NCI-H2196 treated with DMSO at 0.1 percent for 48 hours (cell line): ENCODE measurements around the gene SAMD7.

ENCODE experiments used
- DNase-seq: peaks from one replicate; lab custom pipeline; 2025; ENCODE audit not compliant: unreplicated experiment; lab: John Stamatoyannopoulos, UW

SAMD7 gene

DNA sequence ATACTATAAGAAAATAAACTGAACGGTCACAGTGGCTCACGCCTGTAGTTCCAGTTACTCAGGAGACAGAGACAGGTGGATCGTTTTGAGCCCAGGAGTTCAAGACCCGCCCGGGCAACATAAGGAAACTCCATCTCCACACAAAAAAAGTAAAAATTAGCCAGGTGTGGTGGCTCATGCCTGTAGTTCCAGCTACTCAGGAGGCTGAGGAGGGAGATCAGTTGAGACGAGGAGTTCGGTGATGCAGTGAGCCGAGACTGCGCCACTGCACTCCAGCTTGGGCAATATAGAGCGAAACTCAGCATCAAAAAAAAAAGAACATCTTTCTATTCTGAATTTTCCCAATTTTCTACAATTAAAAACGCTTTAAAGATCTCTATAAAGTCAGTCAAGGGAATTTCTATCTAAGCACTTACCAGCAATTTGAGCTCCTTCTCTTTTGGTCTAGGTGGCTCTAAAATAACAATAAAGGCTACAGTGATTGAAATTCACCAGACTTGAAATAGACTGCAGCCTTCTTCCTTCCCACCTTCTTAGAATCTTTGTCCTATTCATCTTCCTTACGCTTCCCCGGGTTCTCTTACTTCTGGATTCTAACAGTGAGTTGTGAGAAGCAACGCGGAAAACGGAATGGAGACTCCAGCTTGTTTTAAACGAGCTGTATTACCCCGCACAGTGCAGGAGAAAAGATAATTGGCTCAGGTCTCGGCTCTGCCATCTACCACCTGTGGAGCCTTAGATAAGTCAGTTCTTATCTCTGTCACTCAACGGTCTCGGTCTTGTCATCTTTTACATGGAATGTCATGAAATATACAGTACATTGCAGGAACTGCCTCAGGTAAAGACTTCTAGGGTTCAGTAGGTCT is 54.4 kb downstream of the SAMD7 start:
- DNase-seq: peak; percentile 47

DNA sequence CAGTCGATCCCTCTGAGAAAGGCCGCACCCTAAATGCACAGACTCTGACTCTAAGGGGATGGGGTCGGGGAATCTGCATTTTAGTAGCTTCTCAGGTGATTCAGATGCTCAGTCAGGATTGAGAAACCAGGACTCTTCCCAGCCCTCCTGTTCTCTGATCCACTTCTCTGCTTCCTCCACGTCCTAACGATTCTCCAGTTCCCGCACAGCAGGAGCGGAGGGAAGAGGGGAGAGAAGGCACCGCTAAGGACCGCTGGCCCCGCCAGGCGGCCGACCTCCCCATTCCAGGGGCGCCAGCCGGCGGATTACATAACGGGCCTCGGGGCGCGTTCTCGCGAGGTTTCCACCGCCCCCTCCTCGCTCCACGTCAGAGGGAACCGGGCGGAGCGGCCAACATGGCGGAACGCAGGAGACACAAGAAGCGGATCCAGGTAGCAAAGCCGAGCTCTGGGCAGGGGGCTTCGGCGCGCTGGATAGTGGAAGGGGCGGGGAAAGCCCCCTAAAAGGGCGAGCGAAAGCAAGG is 55.1 kb downstream of the SAMD7 start, which contains the start of gene SEC62:
TSS of gene SEC62 (plus strand) at position 380 of the 523 bp plus-strand sequence. CDS start at position 396, 16 bp downstream.
- peak; percentile 84 for DNase-seq

DNA sequence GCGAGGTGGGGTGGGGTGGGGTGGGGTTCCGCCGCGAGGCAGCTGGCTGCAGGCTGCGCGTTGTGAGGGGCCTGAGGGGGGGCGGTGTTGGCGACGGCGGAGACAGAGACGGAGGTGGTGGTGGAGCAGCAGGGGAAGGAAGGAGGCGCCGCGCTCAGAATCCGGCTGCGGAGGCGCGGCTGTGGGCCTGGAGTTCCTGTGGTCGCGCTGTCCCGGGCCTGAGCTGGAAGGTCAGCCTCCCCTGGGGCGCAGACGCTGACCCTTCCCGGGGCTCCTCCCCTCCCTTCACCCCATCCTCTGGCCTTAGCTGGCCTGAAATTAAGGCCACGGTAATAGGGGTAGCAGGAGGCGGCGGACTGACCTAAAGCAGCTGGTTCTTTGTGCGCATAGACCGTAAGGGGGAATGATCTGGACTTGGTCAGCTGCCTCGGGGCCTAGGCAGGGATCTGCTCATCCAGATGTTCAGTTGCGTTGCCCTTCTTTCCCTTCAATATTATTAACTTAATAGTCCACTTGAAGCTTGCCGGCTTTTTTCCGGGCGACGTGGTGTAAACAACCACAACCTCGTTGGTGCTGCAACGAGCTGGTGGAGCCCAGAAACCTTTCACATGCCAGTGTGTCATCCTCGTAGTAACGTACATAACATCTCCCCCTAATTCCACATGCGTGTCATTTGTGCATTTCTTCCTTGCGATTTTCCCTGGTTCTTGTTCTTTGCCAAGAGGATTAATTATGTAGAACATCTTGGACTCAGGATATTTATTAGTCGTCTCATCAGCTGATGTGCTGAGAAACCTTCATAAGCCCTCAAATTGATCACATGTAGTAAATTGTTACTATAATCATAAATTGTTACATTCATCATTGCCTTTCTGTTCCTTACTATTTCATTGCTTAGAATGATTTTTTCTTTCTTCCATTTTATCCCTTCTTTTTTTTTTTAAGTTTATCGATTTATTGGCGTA is 55.9 kb downstream of the SAMD7 start:
- DNase-seq: no peak

DNA sequence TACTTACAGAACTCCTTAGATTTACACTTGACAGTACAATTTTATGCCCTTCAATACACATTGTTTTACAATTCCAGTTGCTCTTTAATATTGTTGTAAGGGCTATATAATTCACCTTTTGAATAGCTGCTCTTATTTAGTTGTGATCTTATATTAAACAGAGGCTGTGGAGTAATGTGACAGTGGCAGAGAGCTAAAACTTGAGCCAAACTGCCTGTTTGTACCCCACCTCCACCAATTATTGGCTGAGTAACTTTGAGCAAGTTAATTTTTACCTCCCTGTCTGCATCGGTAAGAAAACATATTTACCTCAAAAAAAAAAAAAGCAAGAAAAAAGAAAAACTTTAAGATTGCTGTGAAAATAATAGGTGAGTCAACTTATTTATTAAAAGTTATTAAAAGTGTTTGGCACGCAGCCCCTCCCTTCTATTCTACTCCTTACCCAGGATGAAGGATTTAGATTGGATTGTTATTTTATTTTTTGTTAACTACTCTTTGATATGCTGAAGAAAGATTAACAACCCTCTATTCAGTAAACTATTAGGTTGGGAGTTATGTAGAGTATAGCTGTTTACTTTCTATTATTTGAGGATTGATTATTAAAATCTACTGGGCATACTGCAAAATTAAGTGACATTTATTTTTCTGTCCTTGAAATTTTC is 57.0 kb downstream of the SAMD7 start:
- DNase-seq: no peak

DNA sequence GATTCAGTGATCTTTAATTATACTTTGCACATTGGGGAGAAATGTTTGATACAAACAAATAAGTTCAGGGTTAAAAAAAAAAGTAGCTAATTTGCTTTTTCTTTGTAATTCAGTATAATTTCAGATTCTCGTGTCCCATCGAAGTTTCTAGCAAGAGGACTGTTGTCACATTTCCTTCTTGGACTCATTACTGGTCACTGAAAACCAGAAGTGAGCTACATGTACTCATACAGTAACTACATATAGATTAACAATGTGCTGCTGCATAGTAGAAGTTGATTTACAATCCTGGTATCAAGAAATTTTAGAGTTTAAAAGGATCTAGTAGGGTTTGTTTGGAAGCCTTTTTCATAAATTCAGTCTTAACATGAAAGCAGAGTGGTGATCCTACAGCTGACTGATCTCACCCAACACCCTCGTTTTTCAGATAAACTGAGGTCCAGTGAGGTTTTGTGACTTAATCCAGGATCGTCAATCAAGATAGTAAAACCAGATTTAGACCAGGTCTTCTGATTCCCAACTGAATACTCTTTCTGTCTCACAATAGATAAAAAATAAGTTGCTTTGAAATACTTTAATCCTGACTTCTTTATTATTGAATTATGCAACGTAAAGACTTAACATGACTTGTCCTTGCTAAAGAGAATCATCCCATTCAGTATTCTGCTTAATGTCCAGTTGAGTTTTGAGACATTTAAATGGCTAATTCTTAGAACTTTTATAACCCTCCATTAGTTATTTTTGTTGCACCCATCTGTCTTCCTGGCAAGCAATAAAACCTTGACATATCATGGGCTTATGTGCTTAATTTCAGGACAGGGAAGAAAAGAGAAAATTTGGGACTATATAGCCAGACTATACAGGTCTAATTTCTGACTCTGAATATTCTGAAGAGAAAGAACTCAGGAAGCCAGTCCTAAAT is 58.1 kb downstream of the SAMD7 start:
- DNase-seq: no peak

DNA sequence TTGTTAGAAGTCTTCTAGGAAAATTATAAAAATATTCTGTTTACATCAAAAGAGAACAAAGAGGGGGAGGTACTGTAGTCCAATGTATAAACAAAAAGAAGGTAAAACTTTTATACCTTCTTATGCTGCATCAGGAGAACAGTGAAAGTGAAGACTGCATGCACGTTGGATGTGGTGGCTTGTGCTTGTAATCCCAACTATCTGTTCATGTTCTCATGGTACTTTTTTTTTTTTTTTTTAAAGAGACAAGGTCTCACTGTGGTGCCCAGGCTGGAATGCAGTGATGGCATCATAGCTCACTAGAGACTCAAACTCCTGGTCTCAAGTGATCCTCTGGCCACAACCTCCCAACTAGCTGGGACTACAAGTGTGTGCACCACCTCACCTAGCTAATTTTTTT is 59.5 kb downstream of the SAMD7 start:
- no peak for DNase-seq

DNA sequence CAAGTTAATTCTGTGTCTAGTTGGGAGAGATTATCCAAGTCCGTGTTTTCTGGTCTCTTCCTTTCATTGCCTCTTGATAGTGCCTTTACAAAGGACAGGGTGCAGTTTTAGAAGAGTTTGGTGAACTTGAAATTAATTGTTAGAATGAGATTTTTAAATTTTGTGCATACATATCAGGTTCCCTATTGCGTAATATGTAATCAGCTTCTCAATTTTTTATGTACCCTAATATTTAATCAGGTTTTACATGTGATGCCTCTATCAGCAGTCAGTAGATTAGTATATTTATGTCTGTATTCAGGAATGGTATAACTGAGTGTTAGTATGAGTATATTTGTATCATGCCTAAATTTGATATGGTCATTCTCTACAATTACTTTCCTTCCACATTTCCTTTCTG is 60.1 kb downstream of the SAMD7 start:
- DNase-seq: no peak

DNA sequence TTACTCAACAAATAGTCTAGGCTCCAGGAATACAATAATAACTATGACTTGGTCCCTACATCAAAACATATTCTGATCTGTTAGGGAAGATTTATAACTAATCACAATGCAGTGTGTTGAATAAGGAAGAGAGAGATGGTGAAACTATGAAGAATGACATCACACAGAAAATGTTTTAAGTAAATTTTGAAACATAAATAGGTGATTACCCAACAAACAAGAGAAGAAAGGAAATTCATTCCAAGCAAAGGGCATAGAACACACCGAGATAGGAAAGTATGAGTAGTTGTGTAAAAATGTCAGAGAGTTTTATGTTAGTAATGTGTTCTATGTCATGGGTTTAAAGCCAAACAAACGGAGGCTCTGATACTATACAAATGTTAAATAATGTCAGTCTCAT is 68.7 kb downstream of the SAMD7 start:
- DNase-seq: no peak

DNA sequence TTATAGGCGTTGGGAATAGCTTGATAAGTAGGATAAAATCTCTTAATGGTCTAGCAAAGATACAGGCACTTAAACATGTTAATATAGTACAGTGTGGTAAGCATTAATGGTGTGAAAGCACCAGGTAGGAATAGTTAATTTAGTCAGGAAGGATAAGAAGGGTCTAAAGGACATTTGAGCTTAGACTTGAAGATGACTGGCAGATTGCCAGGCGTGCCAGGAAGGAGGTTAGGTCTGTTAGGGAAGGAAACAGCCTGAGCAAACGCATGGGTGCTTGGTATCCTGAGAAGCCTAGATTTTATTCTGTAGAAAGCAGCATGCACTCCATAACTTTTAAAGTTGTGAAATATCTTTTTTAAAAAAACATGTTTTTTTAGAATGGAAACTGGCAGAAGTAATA is 72.9 kb downstream of the SAMD7 start:
- peak; percentile 6 for DNase-seq
